Measurements from ENCODE around the gene ZMIZ1. TPM values are rescaled to one million over a fixed set of nuclear protein-coding genes. Genes with fewer than 3 reads are reported as not detected.

Gene ZMIZ1
- total RNA-seq, 4 donors from 2014 or later = 65.5 to 88.2 (median 69.3) TPM

DNA sequence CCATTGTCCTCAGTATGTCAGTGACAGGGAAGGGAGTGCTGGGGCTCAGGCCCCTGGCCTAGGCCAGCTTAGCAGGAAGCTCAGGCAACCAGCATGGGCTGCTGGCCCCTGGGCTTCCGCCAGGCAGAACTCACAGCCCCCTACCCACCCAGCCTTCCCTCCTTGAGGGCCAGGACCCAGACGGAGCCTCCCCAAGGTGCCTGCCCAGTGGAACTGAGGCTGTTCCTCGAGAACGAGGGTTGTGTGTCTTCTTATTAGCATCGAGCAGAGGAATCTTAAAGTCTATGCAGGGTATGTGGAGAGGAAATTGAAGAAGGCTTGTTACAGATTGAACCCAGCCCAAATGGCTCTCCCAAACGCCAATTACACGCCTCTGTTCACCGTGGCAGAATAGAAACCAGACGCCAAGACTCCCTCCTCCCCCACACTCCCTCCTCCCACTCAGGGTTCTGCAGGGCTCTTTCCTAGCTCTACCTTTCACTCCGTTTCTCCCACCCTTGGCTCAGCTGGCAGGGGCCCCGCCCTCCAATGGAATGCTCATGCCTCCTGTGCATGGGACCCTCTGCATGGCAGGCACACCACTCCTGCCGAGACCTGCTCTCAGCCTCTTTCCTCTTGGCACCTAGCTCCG lies 134.4 kb downstream of the ZMIZ1 start:
- no peak overlapping the region for H3K4me3 ChIP-seq
- H3K36me3 ChIP-seq = peaks cover under 1 to 63% (median 3%) of the 10 kb centered on the region in 3 donors
- no peaks in the 10 kb centered on the region for H3K9me3 ChIP-seq
- no peaks in the 10 kb centered on the region for H3K27me3 ChIP-seq
- no peak for DNase-seq (ENCODE audit: low spot score in 2 of 2)
- 53 to 62% methylated on average over 13 of the region's 13 CpGs for WGBS, 2 donors
- H3K4me1 ChIP-seq = peaks cover 0 to 47% (median 2%) of the 10 kb centered on the region in 4 donors
- TF ChIP-seq POLR2A (IDR thresholded peaks at IDR 0.05) (no peak), EP300 (IDR thresholded peaks at IDR 0.05) (no peak)
- TF ChIP-seq, protein P1, sequence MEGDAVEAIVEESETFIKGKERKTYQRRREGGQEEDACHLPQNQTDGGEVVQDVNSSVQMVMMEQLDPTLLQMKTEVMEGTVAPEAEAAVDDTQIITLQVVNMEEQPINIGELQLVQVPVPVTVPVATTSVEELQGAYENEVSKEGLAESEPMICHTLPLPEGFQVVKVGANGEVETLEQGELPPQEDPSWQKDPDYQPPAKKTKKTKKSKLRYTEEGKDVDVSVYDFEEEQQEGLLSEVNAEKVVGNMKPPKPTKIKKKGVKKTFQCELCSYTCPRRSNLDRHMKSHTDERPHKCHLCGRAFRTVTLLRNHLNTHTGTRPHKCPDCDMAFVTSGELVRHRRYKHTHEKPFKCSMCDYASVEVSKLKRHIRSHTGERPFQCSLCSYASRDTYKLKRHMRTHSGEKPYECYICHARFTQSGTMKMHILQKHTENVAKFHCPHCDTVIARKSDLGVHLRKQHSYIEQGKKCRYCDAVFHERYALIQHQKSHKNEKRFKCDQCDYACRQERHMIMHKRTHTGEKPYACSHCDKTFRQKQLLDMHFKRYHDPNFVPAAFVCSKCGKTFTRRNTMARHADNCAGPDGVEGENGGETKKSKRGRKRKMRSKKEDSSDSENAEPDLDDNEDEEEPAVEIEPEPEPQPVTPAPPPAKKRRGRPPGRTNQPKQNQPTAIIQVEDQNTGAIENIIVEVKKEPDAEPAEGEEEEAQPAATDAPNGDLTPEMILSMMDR (IDR thresholded peaks at IDR 0.05) = no peak
- peak overlapping the region in 2 of 4 donors; percentile 8 to 36 for H3K27ac ChIP-seq

DNA sequence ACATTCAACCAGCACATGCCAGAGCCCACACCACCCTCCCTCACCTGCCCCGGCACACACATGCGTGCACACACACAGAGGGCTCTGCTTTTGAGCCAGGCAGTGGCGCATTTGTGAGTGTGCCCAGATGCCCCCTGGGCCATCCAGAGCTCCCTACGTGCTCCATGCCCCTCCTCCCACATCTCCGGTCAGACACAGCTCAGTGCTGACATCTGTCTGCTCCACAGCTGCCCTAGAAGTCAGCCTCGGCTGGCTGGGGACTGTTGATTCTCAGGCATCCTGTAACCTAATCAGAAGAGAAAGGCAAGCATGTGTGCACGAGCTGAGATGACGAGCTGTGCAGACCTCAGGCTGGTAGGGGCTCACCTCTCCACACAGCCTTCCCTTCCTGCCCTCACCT lies 135.1 kb downstream of the ZMIZ1 start:
- Histone ChIP-seq H3K9me3 (no peaks in the 10 kb centered on the region), H3K36me3 (peaks cover 3 to 70% (median 6%) of the 10 kb centered on the region in 3 donors), H3K27me3 (no peaks in the 10 kb centered on the region), H3K4me3 (no peak overlapping the region), H3K4me1 (peaks cover 0 to 47% (median 2%) of the 10 kb centered on the region in 4 donors), H3K27ac (peak overlapping the region in 1 of 4 donors; percentile 36)
- no peak for DNase-seq (ENCODE audit: low spot score in 2 of 2)
- no peak for TF ChIP-seq POLR2A (IDR thresholded peaks at IDR 0.05)
- TF ChIP-seq, protein P1 (IDR thresholded peaks at IDR 0.05) = no peak
- TF ChIP-seq EP300 (IDR thresholded peaks at IDR 0.05) = no peak
- 53 to 63% methylated on average over 8 of the region's 8 CpGs for WGBS, 2 donors

DNA sequence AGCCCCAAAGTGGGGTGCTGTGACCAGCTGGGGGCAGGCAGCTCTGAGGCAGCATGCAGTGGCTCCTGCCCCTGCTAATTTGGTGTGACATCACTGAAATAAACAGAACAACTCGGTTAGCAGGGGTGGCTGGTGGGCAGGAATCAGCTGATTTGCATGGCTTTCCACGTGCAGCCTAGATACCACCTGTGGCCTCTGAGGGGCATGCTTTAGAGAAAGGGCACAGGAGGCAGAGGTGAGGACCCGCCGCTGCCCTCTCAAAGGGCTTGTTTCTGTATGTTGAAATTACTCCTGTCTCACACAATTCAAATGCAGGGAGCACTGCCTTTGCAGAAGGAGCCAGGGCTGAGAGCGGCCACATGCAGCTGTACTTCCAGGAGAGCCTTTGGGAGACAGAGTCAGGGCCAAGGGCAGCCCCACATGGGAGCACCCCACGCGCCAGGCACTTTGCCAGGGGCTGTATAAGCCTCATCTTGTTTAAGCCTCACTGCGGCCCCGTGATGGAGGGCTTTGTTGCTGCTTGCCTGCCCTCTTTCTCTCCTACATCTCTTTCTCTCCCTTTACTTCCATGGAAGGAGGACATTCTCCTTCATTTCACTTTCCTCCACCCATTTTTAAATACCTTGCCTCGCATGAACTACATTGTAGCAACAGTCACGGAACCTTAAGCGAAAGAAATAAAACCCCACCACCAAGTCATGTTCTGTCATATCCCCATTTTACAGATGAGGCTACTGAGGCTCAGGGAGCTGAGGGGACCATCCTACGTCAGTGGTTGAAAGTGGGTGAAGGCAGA lies 137.7 kb downstream of the ZMIZ1 start:
- Histone ChIP-seq H3K4me1 (peaks cover 0 to 49% (median 2%) of the 10 kb centered on the region in 4 donors), H3K9me3 (no peaks in the 10 kb centered on the region), H3K36me3 (peaks cover 3 to 89% (median 6%) of the 10 kb centered on the region in 3 donors), H3K27me3 (no peaks in the 10 kb centered on the region), H3K27ac (peak overlapping the region in 1 of 4 donors; percentile 40), H3K4me3 (no peak overlapping the region)
- TF ChIP-seq, protein P1 (IDR thresholded peaks at IDR 0.05) = no peak
- TF ChIP-seq EP300 (IDR thresholded peaks at IDR 0.05) (no peak), POLR2A (IDR thresholded peaks at IDR 0.05) (no peak)
- DNase-seq (ENCODE audit: low spot score in 2 of 2) = no peak
- WGBS, 2 donors = 54 to 61% methylated on average over 13 of the region's 13 CpGs

DNA sequence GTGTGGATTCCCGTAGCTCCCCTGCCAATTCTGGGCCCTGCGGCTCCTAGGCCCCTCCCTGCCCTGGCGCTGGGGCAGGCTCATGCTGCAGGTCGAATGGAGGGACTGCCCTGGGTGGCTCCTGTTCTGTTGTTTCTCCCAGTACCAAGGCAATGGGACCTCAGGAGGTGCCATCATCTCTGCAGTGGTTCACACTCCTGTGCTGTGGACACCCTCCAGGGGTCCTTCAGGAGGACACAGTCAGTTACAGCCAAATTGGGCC lies 138.3 kb downstream of the ZMIZ1 start:
- Histone ChIP-seq H3K4me1 (peaks cover 0 to 49% (median 2%) of the 10 kb centered on the region in 4 donors), H3K27ac (peak overlapping the region in 1 of 4 donors; percentile 40), H3K27me3 (no peaks in the 10 kb centered on the region), H3K36me3 (peaks cover 3 to 91% (median 6%) of the 10 kb centered on the region in 3 donors), H3K4me3 (no peak overlapping the region), H3K9me3 (no peaks in the 10 kb centered on the region)
- no peak for DNase-seq (ENCODE audit: low spot score in 2 of 2)
- TF ChIP-seq POLR2A (IDR thresholded peaks at IDR 0.05) = no peak
- TF ChIP-seq EP300 (IDR thresholded peaks at IDR 0.05) = no peak
- TF ChIP-seq, protein P1 (IDR thresholded peaks at IDR 0.05) = no peak
- 83 to 91% methylated on average over 4 of the region's 4 CpGs for WGBS, 2 donors

DNA sequence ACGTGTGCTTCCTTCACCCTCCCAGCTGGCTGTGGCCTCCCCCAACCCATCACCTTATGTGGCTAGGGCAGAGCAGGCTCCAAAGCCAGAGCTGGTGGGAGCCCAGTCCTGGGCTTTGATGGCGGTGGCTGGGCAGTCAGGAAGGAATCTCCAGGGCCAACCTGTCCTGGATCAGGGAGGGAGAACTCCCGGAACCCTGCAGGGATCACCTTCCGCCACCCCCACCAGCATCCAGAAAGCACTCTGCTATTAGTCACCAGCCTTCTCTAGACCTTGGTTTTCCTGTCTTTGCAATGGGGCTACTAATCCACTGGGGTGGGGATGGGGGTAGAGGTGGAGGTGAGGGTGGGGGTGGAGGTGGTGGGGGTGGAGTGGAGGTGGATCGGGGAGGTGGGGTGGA lies 139.0 kb downstream of the ZMIZ1 start:
- no peak for TF ChIP-seq POLR2A (IDR thresholded peaks at IDR 0.05)
- no peak for TF ChIP-seq EP300 (IDR thresholded peaks at IDR 0.05)
- TF ChIP-seq, protein P1 (IDR thresholded peaks at IDR 0.05) = no peak
- Histone ChIP-seq H3K27ac (no peak overlapping the region), H3K9me3 (no peaks in the 10 kb centered on the region), H3K4me3 (no peak overlapping the region), H3K36me3 (peaks cover 0 to 92% (median 6%) of the 10 kb centered on the region in 3 donors), H3K4me1 (peaks cover 0 to 43% (median 2%) of the 10 kb centered on the region in 4 donors), H3K27me3 (no peaks in the 10 kb centered on the region)
- 89 to 90% methylated on average over 5 of the region's 5 CpGs for WGBS, 2 donors
- DNase-seq (ENCODE audit: low spot score in 2 of 2) = no peak
